GM21576 (cell line): ENCODE results near the gene HSP90AA1.

ENCODE experiments used
- ATAC-seq: cut with Tn5 transposase; IDR thresholded peaks from one replicate; pipeline ENCODE4 v1.9.1; 2021; ENCODE audit warnings: mild to moderate bottlenecking, moderate library complexity; ENCODE audit not compliant: unreplicated experiment

The HSP90AA1 gene

GRCh38 chr14:102044566-102044965, 42.3 kb downstream of the HSP90AA1 start:
- ATAC-seq, result no peak

GRCh38 chr14:102043251-102044025, 43.4 kb downstream of the HSP90AA1 start:
- ATAC-seq, result no peak

- ATAC-seq, result no peak
Measured at GRCh38 chr14:102042699-102043098, 44.1 kb downstream of the HSP90AA1 start.

GRCh38 chr14:102040153-102040552, 46.7 kb downstream of the HSP90AA1 start:
- no peak for ATAC-seq

GRCh38 chr14:102039157-102039556, 47.7 kb downstream of the HSP90AA1 start:
- ATAC-seq, result no peak

- ATAC-seq, result no peak
Measured at GRCh38 chr14:102037686-102038085, 49.2 kb downstream of the HSP90AA1 start.

GRCh38 chr14:102035914-102036313, 50.9 kb downstream of the HSP90AA1 start:
- ATAC-seq, result no peak

- ATAC-seq, result no peak
Measured at GRCh38 chr14:102034301-102034700, 52.5 kb downstream of the HSP90AA1 start.

- ATAC-seq, result no peak
Measured at GRCh38 chr14:102033241-102033640, 53.6 kb downstream of the HSP90AA1 start.
